NK-92 (cell line): Measurements from ENCODE around the gene PASK.

Experiments used
- DNase-seq: peaks from one replicate; lab custom pipeline; 2025; ENCODE audit not compliant: unreplicated experiment; lab: John Stamatoyannopoulos, UW

The PASK gene

GRCh38 chr2:241128266-241128665 lies 21.0 kb downstream of the PASK start:
- no peak for DNase-seq

GRCh38 chr2:241126771-241127202 lies 22.5 kb downstream of the PASK start:
- no peak for DNase-seq

GRCh38 chr2:241126201-241126611 lies 23.1 kb downstream of the PASK start:
- DNase-seq: no peak

- DNase-seq: no peak
These were observed 23.6 kb downstream of the PASK start for GRCh38 chr2:241125626-241126025.

GRCh38 chr2:241123816-241124536 lies 25.3 kb downstream of the PASK start:
- DNase-seq: no peak

- DNase-seq: no peak
These were observed 26.8 kb downstream of the PASK start for GRCh38 chr2:241122376-241123002.

- no peak for DNase-seq
These were observed 28.3 kb downstream of the PASK start for GRCh38 chr2:241121008-241121407.

- no peak for DNase-seq
These were observed 28.8 kb downstream of the PASK start for GRCh38 chr2:241120440-241120839.

GRCh38 chr2:241118737-241119505 lies 30.4 kb downstream of the PASK start:
- no peak for DNase-seq

GRCh38 chr2:241116606-241117560 lies 32.4 kb downstream of the PASK start:
- no peak for DNase-seq

GRCh38 chr2:241115361-241115760 lies 33.9 kb downstream of the PASK start:
- no peak for DNase-seq

GRCh38 chr2:241114836-241115235 lies 34.4 kb downstream of the PASK start:
- no peak for DNase-seq

- no peak for DNase-seq
These were observed 36.7 kb downstream of the PASK start for GRCh38 chr2:241112592-241112991.

GRCh38 chr2:241112046-241112445 lies 37.2 kb downstream of the PASK start:
- DNase-seq: no peak

- DNase-seq: no peak
These were observed 37.8 kb downstream of the PASK start for GRCh38 chr2:241111440-241111805.

- DNase-seq: no peak
These were observed 38.4 kb downstream of the PASK start for GRCh38 chr2:241110607-241111439.

GRCh38 chr2:241110089-241110606 lies 39.1 kb downstream of the PASK start:
- no peak for DNase-seq

GRCh38 chr2:241109210-241110088 lies 39.8 kb downstream of the PASK start:
- no peak for DNase-seq
